GM13976 (cell line): ENCODE measurements around the gene RYR1.
"Not testable (repeated sequence)": the region's sequence is repeated elsewhere in the genome, so short reads cannot be mapped to it uniquely, and the experiment has no call there.

Experiments
- DNase-seq: peaks from one replicate; pipeline ENCODE4 v3.0.0; 2012; ENCODE audit warnings: low spot score
- CTCF ChIP-seq: IDR thresholded peaks from 2 replicates; pipeline ENCODE4 v1.5.1; 2012; ENCODE audit warnings: borderline replicate concordance, mild to moderate bottlenecking; ENCODE audit not compliant: insufficient read depth; ENCODE audit errors: extremely low read depth, missing control alignments, control extremely low read depth
- in situ Hi-C: fragments of 300-500 bp; cut with MboI; formaldehyde crosslinking; loops from one replicate; pipeline ENCODE4 v1.12.0; 2022; ENCODE audit warnings: low sequenced_read_pairs, mixed read lengths, inconsistent platforms; ENCODE audit not compliant: unreplicated experiment

RYR1 gene

GRCh38 chr19:38626401-38626800 is 192.9 kb downstream of the RYR1 start:
- in situ Hi-C loops: loop anchor here (25.0 kb wide), 1 partner anchor 214 kb away; the partner anchor contains the start of gene FAM98C
- no peak for DNase-seq
- TF ChIP-seq CTCF: no peak

DNA sequence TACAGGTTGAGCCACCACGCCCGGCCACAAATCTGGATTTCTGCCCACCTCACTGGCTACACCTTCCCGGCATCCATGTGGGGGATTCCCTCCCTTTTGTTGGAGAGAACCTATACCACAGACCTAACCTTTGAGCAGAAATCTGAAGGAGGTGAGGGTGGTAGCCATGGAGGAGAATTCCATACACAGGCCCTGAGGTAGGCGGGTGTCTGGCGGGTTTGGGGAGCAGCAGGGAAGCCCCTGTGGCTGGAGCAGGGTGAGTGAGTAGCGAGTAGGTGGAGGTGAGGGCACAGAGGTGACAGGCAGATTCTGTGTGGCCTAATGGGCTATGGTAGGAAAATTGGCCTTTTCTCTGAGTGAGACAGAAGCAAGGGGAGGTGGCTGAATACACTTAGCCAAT is 196.1 kb downstream of the RYR1 start:
- no peak for DNase-seq
- in situ Hi-C loops: loop anchor here (25.0 kb wide), 1 partner anchor 217 kb away; the partner anchor contains the start of gene FAM98C
- TF ChIP-seq CTCF: no peak

DNA sequence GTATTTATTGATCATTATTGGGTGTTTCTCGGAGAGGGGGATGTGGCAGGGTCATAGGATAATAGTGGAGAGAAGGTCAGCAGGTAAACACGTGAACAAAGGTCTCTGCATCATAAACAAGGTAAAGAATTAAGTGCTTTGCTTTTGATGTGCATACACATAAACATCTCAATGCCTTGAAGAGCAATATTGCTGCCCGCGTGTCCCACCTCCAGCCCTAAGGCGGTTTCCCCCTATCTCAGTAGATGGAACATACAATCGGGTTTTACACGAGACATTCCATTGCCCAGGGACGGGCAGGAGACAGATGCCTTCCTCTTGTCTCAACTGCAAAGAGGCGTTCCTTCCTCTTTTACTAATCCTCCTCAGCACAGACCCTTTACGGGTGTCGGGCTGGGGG is 197.8 kb downstream of the RYR1 start:
- in situ Hi-C loops: loop anchor here (25.0 kb wide), 1 partner anchor 219 kb away; the partner anchor contains the start of gene FAM98C
- not testable (repeated sequence) for DNase-seq

DNA sequence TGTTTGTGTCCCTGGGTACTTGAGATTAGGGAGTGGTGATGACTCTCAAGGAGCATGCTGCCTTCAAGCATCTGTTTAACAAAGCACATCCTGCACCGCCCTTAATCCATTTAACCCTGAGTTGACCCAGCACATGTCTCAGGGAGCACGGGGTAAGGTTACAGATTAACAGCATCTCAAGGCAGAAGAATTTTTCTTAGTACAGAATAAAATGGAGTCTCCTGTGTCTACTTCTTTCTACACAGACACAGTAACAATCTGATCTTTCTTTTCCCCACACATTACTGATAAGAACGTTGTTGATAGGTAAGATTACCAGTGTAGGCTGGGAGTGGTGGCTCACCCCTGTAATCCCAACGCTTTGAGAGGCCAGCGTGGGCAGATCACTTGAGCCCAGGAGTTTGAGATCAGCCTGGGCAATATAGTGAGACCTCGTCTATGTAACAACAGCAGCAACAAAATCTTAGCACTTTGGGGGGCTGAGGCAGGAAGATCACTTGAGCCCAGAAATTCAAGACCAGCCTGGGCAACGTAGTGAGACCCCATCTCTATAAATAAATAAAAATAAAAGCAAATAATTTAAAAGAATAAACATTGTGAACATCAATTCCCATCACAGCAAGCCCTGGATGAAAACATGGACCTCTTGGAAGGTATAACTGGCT is 198.5 kb downstream of the RYR1 start:
- DNase-seq: not testable (repeated sequence)
- in situ Hi-C loops: loop anchor here (25.0 kb wide), 1 partner anchor 220 kb away; the partner anchor contains the start of gene FAM98C

DNA sequence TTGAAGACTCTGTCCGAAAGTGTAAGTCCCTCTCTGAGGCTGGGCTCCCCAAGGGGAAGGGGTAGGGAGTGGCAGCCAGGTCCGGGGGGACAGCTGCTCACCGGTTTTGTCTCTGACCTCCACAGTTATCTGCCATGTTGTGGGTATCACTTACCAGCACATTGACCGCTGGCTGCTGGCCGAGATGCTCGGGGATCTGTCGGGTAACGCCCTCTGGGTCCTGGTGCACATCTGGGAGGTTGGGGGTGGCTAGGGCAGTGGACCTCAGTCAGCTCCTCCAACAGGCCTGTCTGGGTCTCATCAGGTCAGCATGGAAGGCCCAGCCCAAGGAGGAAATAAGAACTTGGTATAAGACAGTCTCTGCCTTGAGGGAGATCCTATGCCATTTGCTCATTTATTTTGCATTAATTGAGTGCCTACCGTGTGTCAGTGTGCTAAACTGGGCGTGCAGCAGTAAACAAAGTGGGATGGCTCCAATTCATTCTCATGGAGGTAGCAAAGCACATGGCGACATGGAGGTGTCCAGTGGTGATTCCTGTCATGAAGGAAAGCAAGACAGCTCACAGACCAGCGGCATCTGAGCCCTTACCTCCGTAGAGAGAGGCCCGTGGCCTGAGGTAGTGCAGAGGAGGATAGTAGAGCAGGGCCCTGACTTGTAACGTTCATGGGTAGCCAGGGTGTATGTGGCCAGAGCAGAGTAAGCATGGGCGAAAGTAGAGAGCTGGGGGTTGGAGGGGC is 199.2 kb downstream of the RYR1 start:
- in situ Hi-C loops: loop anchor here (25.0 kb wide), 1 partner anchor 220 kb away; the partner anchor contains the start of gene FAM98C
- no peak for TF ChIP-seq CTCF
- DNase-seq: no peak

- DNase-seq: peak; percentile 84
- peak; percentile 86 for TF ChIP-seq CTCF
- in situ Hi-C loops: loop anchor here (5.0 to 25.0 kb wide), 2 partner anchors 83 to 223 kb away; partner anchors contain the start of gene FAM98C
Observed at GRCh38 chr19:38634757-38635482, 201.4 kb downstream of the RYR1 start.

- in situ Hi-C loops: loop anchor here (5.0 to 25.0 kb wide), 2 partner anchors 83 to 223 kb away; partner anchors contain the start of gene FAM98C
- no peak for TF ChIP-seq CTCF
- DNase-seq: no peak
Observed at GRCh38 chr19:38635483-38636399, 202.2 kb downstream of the RYR1 start.
